CD4-positive, alpha-beta T cell treated with Interleukin-15 for 1 hour (primary cell): ENCODE measurements around the gene RASGEF1B.

ENCODE experiments used
- DNase-seq: peaks from one replicate; pipeline ENCODE4 v3.0.0-alpha.2; 2020

Gene RASGEF1B

GRCh38 chr4:81471588-81472280, at the start of gene RASGEF1B:
TSS of gene RASGEF1B (minus strand) at chr4:81471907. CDS start at chr4:81459508, 12,399 bp downstream.
- peak; percentile 97 for DNase-seq

- DNase-seq, result no peak
These were observed 48.1 kb upstream of the RASGEF1B start for GRCh38 chr4:81519856-81520255.

- no peak for DNase-seq
These were observed 47.7 kb upstream of the RASGEF1B start for GRCh38 chr4:81519427-81519773.

GRCh38 chr4:81518762-81519426, 47.2 kb upstream of the RASGEF1B start:
- DNase-seq, result no peak

- no peak for DNase-seq
These were observed 44.5 kb upstream of the RASGEF1B start for GRCh38 chr4:81516241-81516640.

GRCh38 chr4:81512757-81513501, 41.2 kb upstream of the RASGEF1B start:
- DNase-seq, result peak; percentile 58

GRCh38 chr4:81512001-81512756, 40.5 kb upstream of the RASGEF1B start:
- DNase-seq, result no peak

GRCh38 chr4:81510643-81511178, 39.0 kb upstream of the RASGEF1B start:
- no peak for DNase-seq

GRCh38 chr4:81509822-81510221, 38.1 kb upstream of the RASGEF1B start:
- peak; percentile 45 for DNase-seq

GRCh38 chr4:81509191-81509590, 37.5 kb upstream of the RASGEF1B start:
- DNase-seq, result peak; percentile 18

GRCh38 chr4:81508411-81509185, 36.9 kb upstream of the RASGEF1B start:
- DNase-seq, result no peak

GRCh38 chr4:81507530-81507929, 35.8 kb upstream of the RASGEF1B start:
- DNase-seq, result no peak

GRCh38 chr4:81506731-81507130, 35.0 kb upstream of the RASGEF1B start:
- peak; percentile 22 for DNase-seq

- no peak for DNase-seq
These were observed 34.0 kb upstream of the RASGEF1B start for GRCh38 chr4:81505726-81506125.

- peak; percentile 82 for DNase-seq
These were observed 33.4 kb upstream of the RASGEF1B start for GRCh38 chr4:81505004-81505598.

- DNase-seq, result peak; percentile 51
These were observed 32.7 kb upstream of the RASGEF1B start for GRCh38 chr4:81504112-81505003.

- no peak for DNase-seq
These were observed 31.9 kb upstream of the RASGEF1B start for GRCh38 chr4:81503586-81503985.

- no peak for DNase-seq
These were observed 30.9 kb upstream of the RASGEF1B start for GRCh38 chr4:81502564-81502963.

- no peak for DNase-seq
These were observed 28.1 kb upstream of the RASGEF1B start for GRCh38 chr4:81499840-81500239.

- no peak for DNase-seq
These were observed 26.9 kb upstream of the RASGEF1B start for GRCh38 chr4:81498551-81499099.
